NOMO-1 (cell line): ENCODE data around the gene IMMP2L.

ENCODE experiments used
- DNase-seq, 2 experiments: peaks; one replicate each; lab custom pipeline; 2025; ENCODE audit not compliant: unreplicated experiment in 2 of 2; lab: John Stamatoyannopoulos, UW

IMMP2L gene

DNA sequence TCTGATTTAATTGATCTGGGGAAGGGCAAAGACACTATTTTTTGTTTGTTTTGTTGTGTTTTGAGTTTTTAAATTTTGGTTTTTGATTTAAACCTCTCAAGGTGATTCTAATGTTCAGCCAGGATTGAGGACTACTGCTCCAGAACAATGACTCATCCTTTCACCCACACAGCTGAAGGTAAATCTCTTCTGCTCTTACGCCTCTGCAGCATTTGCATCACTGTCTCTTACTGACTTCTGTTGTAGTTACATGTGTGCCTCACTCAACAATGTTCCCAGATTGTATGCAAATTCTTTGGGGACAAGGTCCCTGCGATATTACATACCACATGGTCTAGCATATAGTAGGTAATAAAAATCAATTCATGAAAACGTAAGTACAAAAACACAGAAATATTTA is 938.9 kb downstream of the IMMP2L start:
- DNase-seq: no peak

DNA sequence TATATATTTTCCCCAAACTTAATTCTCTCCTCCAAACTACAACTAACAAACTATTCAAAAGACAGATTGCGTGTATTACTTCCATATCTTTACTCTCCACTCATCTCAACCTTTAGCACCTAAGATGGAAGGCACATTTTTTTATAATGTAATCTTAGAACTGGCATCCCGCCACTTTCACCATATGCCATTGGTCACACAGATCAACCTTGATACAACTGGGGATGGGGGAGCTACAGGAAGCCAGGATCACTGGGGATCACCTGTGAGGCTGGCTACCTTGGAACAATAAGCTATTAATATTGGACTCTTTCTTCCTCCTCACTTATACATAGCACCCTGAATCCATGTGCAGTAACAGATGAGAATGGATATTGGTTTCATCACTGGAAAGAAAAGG is 941.0 kb downstream of the IMMP2L start:
- no peak for DNase-seq

DNA sequence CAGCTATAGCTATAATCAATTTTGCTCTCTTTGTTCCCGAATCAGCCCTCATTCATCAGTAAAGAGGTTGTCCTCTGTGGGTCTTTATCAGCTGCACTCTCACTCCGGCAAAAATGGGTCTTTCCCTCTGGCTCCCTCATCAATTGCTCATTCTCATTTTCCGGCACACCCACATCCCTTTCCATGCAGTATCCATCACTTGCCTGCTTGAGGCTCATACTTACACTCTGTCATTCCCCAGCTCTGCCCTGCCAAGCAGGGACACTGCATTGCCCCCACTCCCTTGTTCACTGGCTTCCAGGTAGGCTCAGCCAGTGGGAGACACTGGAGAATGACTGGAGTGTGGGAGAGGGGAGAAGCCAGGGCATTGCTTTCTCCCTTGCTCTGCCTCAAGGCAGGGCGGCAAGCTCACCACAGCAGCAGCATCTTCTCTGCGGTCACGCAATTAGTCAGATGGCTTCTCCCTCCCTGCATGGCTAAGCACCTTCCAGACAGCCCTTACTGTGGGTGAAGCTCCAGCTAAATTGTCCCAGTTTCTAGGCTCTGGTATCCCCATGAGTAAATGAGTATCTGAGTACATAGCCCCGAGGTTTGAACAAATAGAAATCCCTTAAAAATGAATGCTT is 942.1 kb downstream of the IMMP2L start:
- DNase-seq: no peak
